HG03469 (cell line): Measurements from ENCODE around the gene SCART1.
"Not testable (repeated sequence)": the region's sequence is repeated elsewhere in the genome, so short reads cannot be mapped to it uniquely, and the experiment has no call there.

Source experiments
- ATAC-seq: cut with Tn5 transposase; IDR thresholded peaks from one replicate; pipeline ENCODE4 v1.9.1; 2021; ENCODE audit warnings: mild to moderate bottlenecking, moderate library complexity, moderate number of reproducible peaks; ENCODE audit not compliant: unreplicated experiment

The SCART1 gene

DNA sequence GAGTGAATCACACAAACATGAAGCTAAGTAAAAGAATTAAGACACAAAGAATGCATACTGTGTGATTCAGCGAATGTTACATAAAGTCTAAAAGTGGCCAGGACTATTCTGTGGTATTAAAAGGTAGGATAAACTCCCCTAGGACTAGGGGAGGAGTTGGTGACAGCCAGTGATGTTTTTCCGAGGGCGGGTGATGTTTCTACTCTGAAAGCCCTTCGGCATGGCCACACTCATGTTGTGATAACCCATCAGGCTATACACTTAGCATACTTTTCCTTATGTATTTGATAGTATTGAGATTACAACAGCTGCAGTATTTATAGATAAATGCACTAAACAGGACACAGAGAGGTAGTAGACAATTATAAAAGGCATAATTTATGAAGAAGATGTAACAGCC, 57.7 kb downstream of the SCART1 start:
- ATAC-seq: no peak

DNA sequence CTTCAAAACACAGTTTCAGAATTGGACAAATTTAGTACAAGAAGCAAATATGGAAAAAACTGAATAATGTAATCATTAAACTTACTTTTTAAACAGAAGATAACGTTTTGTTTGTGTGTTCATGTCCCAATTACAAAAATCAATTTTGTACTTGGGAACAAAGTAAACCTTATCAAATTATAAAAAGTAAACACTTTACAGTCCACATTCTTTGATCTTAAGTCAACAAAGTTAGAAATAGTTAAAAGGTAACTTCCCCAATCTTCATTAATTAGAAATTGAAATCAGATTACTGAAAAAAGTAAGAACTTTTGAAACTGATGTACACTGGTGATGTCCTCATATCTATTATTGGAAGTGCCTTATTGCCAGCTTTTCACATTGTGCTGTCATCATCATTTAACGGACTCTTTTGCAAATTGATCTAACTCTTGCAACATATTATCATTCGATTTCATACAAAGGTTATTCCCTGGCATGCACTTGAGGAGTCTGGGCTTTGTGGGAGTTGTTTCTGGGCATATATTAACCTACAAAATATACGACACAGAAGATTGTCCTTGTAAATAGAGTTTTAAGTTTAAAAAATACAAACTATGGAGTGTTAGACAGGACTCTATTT, 58.3 kb downstream of the SCART1 start:
- no peak for ATAC-seq

- no peak for ATAC-seq
Measured at GRCh38 chr10:133515471-133515870, 61.7 kb downstream of the SCART1 start.

DNA sequence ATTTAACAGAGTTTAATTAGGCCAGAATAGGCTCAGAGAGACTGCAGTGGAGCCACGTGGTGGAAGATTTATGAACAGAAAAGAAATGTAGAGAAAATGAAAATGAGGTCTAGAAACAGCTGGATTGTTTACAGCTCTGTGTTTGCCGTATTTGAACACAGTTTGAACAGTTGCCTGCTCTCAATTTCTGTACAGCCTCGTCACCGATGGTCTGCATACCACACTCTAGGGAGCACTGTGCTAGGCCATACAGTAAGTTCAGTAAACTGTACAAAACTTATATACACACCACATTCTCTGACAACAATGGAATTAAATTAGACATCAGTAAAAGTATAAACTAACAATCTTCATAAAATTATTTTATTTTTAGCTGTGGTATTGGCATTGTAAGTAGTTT, 62.3 kb downstream of the SCART1 start:
- no peak for ATAC-seq

DNA sequence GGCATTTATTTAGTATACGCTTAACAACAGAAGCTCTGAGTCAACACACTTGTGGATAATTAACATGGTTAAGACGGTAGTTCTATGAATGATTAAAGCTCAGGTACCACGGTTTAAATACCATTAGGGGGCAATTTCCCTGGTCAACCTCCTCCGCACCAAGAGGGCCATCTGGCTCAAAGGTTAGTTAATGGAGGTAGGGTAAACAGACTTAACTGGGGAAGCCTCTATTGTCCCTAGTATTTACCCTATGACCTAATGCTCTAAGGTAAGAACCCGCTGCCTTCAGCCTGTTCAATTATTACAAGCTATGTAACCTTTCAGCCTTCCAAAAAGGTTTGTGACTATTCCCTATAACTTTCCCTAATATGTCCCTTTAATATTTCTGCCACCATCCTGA, 64.8 kb downstream of the SCART1 start:
- ATAC-seq: not testable (repeated sequence)
